Embryonic facial prominence (tissue), 1 donor: ENCODE results near the gene ASB15.
"Not testable (repeated sequence)": the region's sequence is repeated elsewhere in the genome, so short reads cannot be mapped to it uniquely, and the experiment has no call there.

ENCODE experiments used
- DNase-seq: peaks from one replicate; pipeline ENCODE4 v3.0.0-alpha.2; 2016; ENCODE audit errors: extremely low spot score

The ASB15 gene

GRCh38 chr7:123601530-123601929 lies at the start of gene ASB15:
Gene ASB15, plus strand, starts transcription at chr7:123601821. Its CDS starts 12,682 bp downstream, at chr7:123614503.
- DNase-seq, result no peak

- DNase-seq, result not testable (repeated sequence)
Observed at GRCh38 chr7:123552134-123552533, 49.5 kb upstream of the ASB15 start.

DNA sequence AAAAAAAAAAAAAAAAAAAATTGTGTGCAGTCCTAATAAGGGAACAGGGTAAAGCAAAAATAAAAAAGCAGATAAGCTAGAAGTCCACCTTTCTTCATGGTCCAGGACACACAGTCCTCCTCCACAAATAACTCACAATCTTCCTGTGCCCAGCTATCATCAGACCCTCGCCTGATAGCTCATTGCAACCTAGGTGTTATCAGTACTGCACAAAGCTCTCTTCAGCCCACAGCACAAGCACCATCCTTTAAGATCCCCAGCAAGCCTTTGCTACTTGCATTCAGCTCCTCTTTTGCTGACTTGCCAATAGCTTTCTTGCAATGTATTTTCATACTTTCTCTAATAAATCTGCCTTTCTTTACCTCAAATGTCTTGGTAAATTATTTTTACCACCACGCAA lies 49.0 kb upstream of the ASB15 start:
- no peak for DNase-seq

- no peak for DNase-seq
Observed at GRCh38 chr7:123553159-123553558, 48.5 kb upstream of the ASB15 start.

DNA sequence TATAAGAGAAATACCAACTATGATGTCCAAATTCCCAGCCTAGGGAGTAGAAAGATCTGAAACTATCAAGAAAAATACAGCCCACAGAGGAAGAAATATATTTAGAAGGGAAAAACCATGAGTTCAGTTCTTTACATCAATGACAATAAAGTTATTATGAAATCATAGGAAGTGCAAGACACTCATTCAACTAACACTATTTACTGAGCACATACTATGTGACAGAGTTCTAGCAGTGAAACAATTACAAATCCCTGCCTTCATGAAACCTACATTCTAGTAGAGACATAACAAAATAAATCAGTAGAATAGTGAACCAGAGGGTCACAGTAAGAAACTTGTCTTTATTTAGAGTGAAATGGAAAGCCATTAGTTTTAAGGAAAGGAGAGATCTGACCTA lies 46.1 kb upstream of the ASB15 start:
- no peak for DNase-seq

- DNase-seq, result peak; percentile 7
Observed at GRCh38 chr7:123557016-123557397, 44.6 kb upstream of the ASB15 start.

DNA sequence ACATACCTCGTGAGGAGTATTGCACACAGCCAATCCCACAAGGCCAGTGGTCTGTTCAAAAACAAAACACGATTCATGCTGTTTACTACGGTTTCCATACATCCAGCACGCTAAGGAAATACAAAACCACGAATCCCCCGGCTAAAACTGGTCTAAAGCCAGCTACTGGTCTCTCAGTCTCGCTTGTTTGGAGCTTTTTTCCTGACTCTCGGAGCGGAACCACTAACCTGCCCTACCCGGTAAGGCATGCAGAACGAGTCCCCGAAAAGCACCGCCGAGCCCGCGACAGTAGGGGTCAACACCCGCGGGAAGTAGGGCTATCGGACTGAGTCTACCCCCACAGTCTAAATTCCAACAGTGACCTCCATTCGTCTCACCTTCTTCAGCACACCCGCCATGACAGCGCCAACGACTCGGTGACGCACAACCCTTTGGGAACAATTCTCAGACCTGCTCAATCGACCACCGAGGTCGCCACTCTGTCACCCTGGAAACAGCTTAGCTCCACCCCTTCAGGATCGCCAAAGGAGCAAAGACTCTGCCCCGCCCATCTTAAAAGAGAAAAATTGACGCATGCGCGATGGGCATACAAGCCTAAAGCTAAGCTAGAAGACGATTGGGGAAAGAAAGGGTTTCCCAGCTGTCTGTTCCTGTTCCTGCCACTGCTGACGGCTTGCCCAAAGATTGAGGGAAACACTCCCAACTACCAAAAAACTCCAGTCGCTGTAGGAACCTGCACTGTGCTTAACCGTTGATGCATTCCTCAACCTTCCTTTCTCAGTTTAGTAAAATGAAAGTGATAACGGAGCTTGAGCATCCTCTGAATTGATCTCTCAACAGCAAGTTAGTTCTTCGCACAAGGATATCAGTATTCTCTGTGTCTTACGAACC lies 44.0 kb upstream of the ASB15 start, which contains the start of gene NDUFA5:
NDUFA5 (minus strand) TSS at position 421 of the 891 bp plus-strand sequence; CDS start at position 398, 23 bp downstream.
- DNase-seq, result peak; percentile 99

- no peak for DNase-seq
Observed at GRCh38 chr7:123558289-123558874, 43.2 kb upstream of the ASB15 start.

GRCh38 chr7:123562121-123562520 lies 39.5 kb upstream of the ASB15 start:
- no peak for DNase-seq

GRCh38 chr7:123569352-123570010 lies 32.1 kb upstream of the ASB15 start:
- DNase-seq, result no peak

- no peak for DNase-seq
Observed at GRCh38 chr7:123570390-123571182, 31.0 kb upstream of the ASB15 start.

- DNase-seq, result no peak
Observed at GRCh38 chr7:123571187-123571586, 30.4 kb upstream of the ASB15 start.

- DNase-seq, result no peak
Observed at GRCh38 chr7:123571684-123572083, 29.9 kb upstream of the ASB15 start.

DNA sequence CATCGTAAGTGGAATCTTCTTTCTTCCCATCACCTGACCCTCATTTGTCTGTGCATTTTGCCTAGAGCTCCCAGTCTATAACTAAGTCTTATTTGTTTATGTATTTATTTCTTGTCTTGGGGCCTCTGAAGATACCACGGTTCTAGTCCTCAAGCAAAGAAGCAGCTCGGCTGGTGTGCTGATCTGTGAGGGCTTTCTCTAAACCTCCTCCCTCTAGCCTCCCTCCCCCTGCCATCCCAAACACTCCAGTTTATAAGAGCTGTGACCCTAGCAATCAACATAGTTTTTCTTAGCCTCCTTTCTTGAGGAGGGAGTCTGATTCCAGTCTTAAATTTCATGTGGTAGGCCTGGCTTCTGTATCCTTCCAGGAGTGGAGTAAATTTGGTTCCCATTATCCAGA lies 28.3 kb upstream of the ASB15 start:
- no peak for DNase-seq

DNA sequence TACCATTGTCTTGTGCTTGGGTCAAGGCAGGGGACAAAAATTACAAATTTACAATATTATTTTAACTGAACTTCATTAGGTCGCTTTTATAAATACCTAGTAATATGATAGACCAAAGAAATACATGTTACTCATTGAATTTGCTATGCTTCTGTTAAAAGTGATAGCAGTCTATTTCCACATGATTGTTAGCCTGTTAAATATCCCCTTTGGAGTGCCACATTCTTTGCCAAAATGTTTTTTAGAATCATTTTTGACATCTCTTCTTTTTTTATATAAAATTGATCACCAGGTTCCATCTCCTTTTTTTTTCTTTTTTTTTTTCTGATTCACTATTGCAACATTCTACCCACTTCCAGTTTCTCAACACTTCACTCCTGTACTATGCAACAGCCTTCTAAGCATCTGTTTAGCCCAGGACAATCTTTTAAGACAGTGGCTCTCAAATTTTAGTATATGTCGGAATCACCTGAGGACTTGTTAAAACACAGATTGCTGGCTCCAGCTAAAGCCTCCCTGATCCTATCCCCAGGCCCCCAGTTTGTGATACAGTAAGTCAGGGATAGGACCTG lies 27.6 kb upstream of the ASB15 start:
- DNase-seq, result no peak

- no peak for DNase-seq
Observed at GRCh38 chr7:123579416-123579815, 22.2 kb upstream of the ASB15 start.

DNA sequence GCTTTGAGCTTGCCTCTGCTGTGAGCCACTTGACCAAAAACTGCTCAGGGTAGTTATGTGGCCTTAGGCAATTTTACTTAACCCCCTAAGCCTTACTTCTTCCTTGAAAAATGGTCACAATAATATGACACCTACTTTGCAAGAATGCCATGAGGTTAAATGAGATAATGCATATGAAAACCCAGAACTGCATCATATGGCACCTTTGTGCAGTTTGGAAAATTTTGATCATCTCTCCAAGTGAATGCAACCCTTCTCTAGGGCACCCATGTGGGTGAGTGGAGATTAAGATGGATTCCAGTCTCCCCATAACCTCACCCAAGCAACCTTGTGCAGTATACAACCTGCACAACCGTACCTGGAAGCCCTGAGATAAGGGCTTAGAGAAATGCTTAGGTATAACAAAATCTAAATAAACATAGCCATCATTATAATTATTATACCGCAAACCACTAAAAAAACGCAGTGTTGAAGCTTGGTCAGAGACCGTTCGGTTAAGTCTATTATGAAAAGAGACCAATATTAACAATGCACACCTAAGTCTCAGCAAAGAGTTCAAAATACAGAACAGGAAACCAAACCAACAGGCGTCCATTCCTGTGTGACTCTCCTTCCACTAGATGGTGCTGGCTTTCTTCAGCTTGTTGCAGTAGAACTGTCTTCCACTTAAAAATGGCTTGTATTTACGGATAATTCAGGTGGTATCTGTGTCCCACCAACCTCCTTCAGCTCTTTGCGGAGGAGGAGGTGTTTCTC lies 21.0 kb upstream of the ASB15 start:
- DNase-seq, result no peak

DNA sequence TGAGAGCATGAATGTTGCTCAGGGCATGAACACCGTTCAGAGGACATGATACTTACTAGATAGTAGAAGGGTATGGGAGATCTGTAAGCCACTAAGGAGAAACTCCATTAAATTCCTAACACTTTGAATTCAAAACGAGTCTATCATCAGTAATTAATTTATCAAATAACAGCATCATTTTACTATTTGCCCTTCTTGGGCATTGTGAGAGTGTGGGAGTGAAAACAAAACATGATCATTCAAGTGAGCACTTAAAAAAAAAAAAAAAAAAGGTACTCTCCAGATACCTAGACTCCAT lies 20.5 kb upstream of the ASB15 start:
- no peak for DNase-seq

DNA sequence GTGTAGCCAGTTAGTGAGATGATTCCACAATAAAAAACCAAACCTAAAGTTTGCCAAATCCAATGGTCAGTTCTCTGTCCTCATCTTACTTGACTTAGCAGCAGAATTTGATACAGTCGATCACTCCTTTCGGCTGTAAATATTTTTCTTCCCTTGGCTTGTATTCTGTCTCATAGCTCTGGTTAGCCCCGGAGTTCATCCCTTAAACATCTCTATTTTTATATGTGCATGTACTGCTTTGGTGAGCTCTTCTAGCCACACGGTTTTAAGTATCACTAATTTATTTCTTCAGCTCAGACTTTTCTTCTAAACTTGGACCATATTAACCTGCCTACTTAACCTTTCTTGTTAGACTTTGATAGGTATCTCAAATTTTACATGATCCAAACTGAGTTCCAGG lies 17.8 kb upstream of the ASB15 start:
- no peak for DNase-seq

- no peak for DNase-seq
Observed at GRCh38 chr7:123588376-123588775, 13.2 kb upstream of the ASB15 start.

DNA sequence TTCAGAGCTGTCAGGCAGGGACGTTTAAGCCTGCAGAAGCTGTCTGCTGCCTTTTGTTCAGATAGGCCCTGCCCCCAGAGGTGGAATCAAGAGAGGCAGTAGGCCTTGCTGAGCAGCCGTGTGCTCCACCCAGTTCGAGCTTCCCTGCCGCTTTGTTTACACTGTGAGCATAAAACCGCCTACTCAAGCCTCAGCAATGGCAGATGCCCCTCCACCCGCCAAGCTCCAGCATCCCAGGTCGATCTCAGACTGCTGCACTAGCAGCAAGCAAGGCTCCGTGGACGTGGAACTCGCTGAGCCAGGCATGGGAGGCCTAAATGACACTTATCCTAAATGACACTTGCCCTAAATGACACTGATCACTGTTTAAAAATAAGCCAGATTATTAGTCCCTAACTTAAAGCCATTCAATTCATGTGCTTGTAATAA lies 6.8 kb upstream of the ASB15 start:
- no peak for DNase-seq
